HEK293 (cell line): ENCODE results near the gene PLK5.
A peak's percentile ranks its signal among the peaks of the same experiment; 100 is the strongest.

Experiments used
- AEBP2 ChIP-seq: fragments of 450-650 bp; formaldehyde crosslinking; IDR thresholded peaks from 2 replicates; pipeline ENCODE4 v1.5.1; 2016; ENCODE audit warnings: missing biosample characterization, missing genetic modification characterization, borderline replicate concordance
- BCL11A ChIP-seq: fragments of 450-650 bp; formaldehyde crosslinking; IDR thresholded peaks from 2 replicates; pipeline ENCODE4 v1.5.1; 2016; ENCODE audit warnings: low read depth, missing biosample characterization, missing genetic modification characterization
- GLI2 ChIP-seq: fragments of 450-650 bp; formaldehyde crosslinking; IDR thresholded peaks from 2 replicates; pipeline ENCODE4; 2017; ENCODE audit warnings: missing biosample characterization, missing genetic modification characterization, low read depth, borderline replicate concordance
- GLIS1 ChIP-seq: fragments of 450-650 bp; formaldehyde crosslinking; IDR thresholded peaks from 2 replicates; pipeline ENCODE4 v1.5.1; 2016; ENCODE audit warnings: missing biosample characterization, missing genetic modification characterization
- GLIS2 ChIP-seq: fragments of 450-650 bp; formaldehyde crosslinking; IDR thresholded peaks from 2 replicates; pipeline ENCODE4 v1.5.1; 2016; ENCODE audit warnings: missing biosample characterization, missing genetic modification characterization
- HOXC10 ChIP-seq: sonication (generic); formaldehyde crosslinking; IDR thresholded peaks from 2 replicates; pipeline ENCODE4 v1.8.1; 2023; ENCODE audit warnings: mild to moderate bottlenecking, missing genetic modification reagents
- IKZF3 ChIP-seq: fragments of 450-650 bp; IDR thresholded peaks from 2 replicates; pipeline ENCODE4 v1.5.0; 2018; ENCODE audit warnings: missing biosample characterization, mild to moderate bottlenecking, missing genetic modification characterization, moderate library complexity
- KLF16 ChIP-seq: fragments of 450-650 bp; formaldehyde crosslinking; IDR thresholded peaks from 2 replicates; pipeline ENCODE4 v1.5.1; 2017; ENCODE audit warnings: missing biosample characterization, missing genetic modification characterization
- KLF7 ChIP-seq: fragments of 450-650 bp; formaldehyde crosslinking; IDR thresholded peaks from 2 replicates; pipeline ENCODE4 v1.5.1; 2016; ENCODE audit warnings: missing biosample characterization, missing genetic modification characterization, borderline replicate concordance
- OVOL3 ChIP-seq: fragments of 450-650 bp; formaldehyde crosslinking; IDR thresholded peaks from 2 replicates; pipeline ENCODE4 v1.5.1; 2016; ENCODE audit warnings: missing biosample characterization, missing genetic modification characterization
- PRDM10 ChIP-seq: fragments of 450-650 bp; formaldehyde crosslinking; IDR thresholded peaks from 2 replicates; pipeline ENCODE4 v1.5.1; 2016; ENCODE audit warnings: missing biosample characterization, missing genetic modification characterization
- REPIN1 ChIP-seq: fragments of 450-650 bp; formaldehyde crosslinking; IDR thresholded peaks from 2 replicates; pipeline ENCODE4 v1.5.1; 2017; ENCODE audit warnings: missing biosample characterization, missing genetic modification characterization, low read depth
- SETDB1 ChIP-seq: IDR thresholded peaks from one replicate; pipeline ENCODE4 v1.6.1; 2017; ENCODE audit warnings: mild to moderate bottlenecking, low read length, moderate library complexity, mixed read lengths; ENCODE audit not compliant: insufficient read length
- SP7 ChIP-seq: fragments of 450-650 bp; formaldehyde crosslinking; IDR thresholded peaks from 2 replicates; pipeline ENCODE4 v1.5.1; 2016; ENCODE audit warnings: missing biosample characterization, missing genetic modification characterization
- YY1 ChIP-seq: fragments of 450-650 bp; formaldehyde crosslinking; IDR thresholded peaks from 2 replicates; pipeline ENCODE4 v1.5.1; 2018; ENCODE audit warnings: missing biosample characterization, missing genetic modification characterization
- ZBTB44 ChIP-seq: fragments of 450-650 bp; IDR thresholded peaks from 2 replicates; pipeline ENCODE4 v1.5.1; 2018; ENCODE audit warnings: missing biosample characterization, mild to moderate bottlenecking, missing genetic modification characterization
- ZFP41 ChIP-seq: fragments of 450-650 bp; formaldehyde crosslinking; IDR thresholded peaks from 2 replicates; pipeline ENCODE4 v1.5.1; 2016; ENCODE audit warnings: missing biosample characterization, missing genetic modification characterization, borderline replicate concordance
- ZIC2 ChIP-seq: fragments of 450-650 bp; formaldehyde crosslinking; IDR thresholded peaks from 2 replicates; pipeline ENCODE4 v1.5.1; 2016; ENCODE audit warnings: missing biosample characterization, missing genetic modification characterization
- ZNF112 ChIP-seq: fragments of 450-650 bp; formaldehyde crosslinking; IDR thresholded peaks from 2 replicates; pipeline ENCODE4 v1.5.0; 2017; ENCODE audit warnings: missing biosample characterization, missing genetic modification characterization
- ZNF138 ChIP-seq: fragments of 450-650 bp; formaldehyde crosslinking; IDR thresholded peaks from 2 replicates; pipeline ENCODE4 v1.5.1; 2016; ENCODE audit warnings: missing biosample characterization, missing genetic modification characterization, borderline replicate concordance
- ZNF169 ChIP-seq: fragments of 450-650 bp; formaldehyde crosslinking; IDR thresholded peaks from 2 replicates; pipeline ENCODE4 v1.5.1; 2016; ENCODE audit warnings: missing biosample characterization, missing genetic modification characterization
- ZNF184 ChIP-seq: fragments of 450-650 bp; IDR thresholded peaks from 2 replicates; pipeline ENCODE4 v1.5.1; 2018; ENCODE audit warnings: missing biosample characterization, mild to moderate bottlenecking, missing genetic modification characterization
- ZNF24 ChIP-seq: fragments of 450-650 bp; formaldehyde crosslinking; IDR thresholded peaks from 2 replicates; pipeline ENCODE4 v1.5.1; 2016; ENCODE audit warnings: missing biosample characterization, missing genetic modification characterization
- ZNF362 ChIP-seq: fragments of 450-650 bp; formaldehyde crosslinking; IDR thresholded peaks from 2 replicates; pipeline ENCODE4 v1.5.1; 2016; ENCODE audit warnings: missing biosample characterization, missing genetic modification characterization
- ZNF391 ChIP-seq: fragments of 450-650 bp; formaldehyde crosslinking; IDR thresholded peaks from 2 replicates; pipeline ENCODE4 v1.5.1; 2016; ENCODE audit warnings: low read depth, missing biosample characterization, missing genetic modification characterization, borderline replicate concordance
- ZNF423 ChIP-seq: fragments of 450-650 bp; formaldehyde crosslinking; IDR thresholded peaks from 2 replicates; pipeline ENCODE4 v1.5.1; 2016; ENCODE audit warnings: missing biosample characterization, missing genetic modification characterization
- ZNF433 ChIP-seq: fragments of 450-650 bp; formaldehyde crosslinking; IDR thresholded peaks from 2 replicates; pipeline ENCODE4 v1.5.1; 2016; ENCODE audit warnings: missing biosample characterization, missing genetic modification characterization, low read depth
- ZNF513 ChIP-seq: fragments of 450-650 bp; IDR thresholded peaks from 2 replicates; pipeline ENCODE4 v1.5.1; 2018; ENCODE audit warnings: missing biosample characterization, missing genetic modification characterization
- ZNF514 ChIP-seq: fragments of 450-650 bp; formaldehyde crosslinking; IDR thresholded peaks from 2 replicates; pipeline ENCODE4 v1.5.1; 2016; ENCODE audit warnings: missing biosample characterization, missing genetic modification characterization
- ZNF629 ChIP-seq: fragments of 450-650 bp; formaldehyde crosslinking; IDR thresholded peaks from 2 replicates; pipeline ENCODE4 v1.5.1; 2017; ENCODE audit warnings: missing biosample characterization, missing genetic modification characterization
- ZNF843 ChIP-seq: fragments of 450-650 bp; formaldehyde crosslinking; IDR thresholded peaks from 2 replicates; pipeline ENCODE4 v1.5.1; 2016; ENCODE audit warnings: missing biosample characterization, missing genetic modification characterization

Gene PLK5

GRCh38 chr19:1478934-1479707 is 44.8 kb upstream of the PLK5 start, which contains the start of gene C19orf25 (continued):
- peak; percentile 81 for TF ChIP-seq ZNF629 (tag by site-specific recombination)
- TF ChIP-seq KLF7 (tag by site-specific recombination) = peak; percentile 56; the same call in 1 of the 2 replicates
- no peak for TF ChIP-seq ZFP41 (tag by site-specific recombination)
- peak; percentile 63 for TF ChIP-seq ZNF184 (tag by site-specific recombination)
- no peak for TF ChIP-seq SETDB1
- peak; percentile 69; the same call in 1 of the 2 replicates for TF ChIP-seq PRDM10 (tag by site-specific recombination)
- no peak for TF ChIP-seq GLI2 (tag by site-specific recombination)
- no peak for TF ChIP-seq AEBP2 (tag by site-specific recombination)
- TF ChIP-seq ZNF513 = no peak
- TF ChIP-seq ZBTB44 (tag by site-specific recombination) = no peak
- peak; percentile 55; the same call in 1 of the 2 replicates for TF ChIP-seq GLIS2 (tag by site-specific recombination)
- no peak for TF ChIP-seq HOXC10 (CRISPR knock-in tag)
- peak; percentile 48; the same call in 1 of the 2 replicates for TF ChIP-seq ZNF423 (tag by site-specific recombination)
- TF ChIP-seq ZNF433 (tag by site-specific recombination) = no peak
- TF ChIP-seq ZNF112 (tag by site-specific recombination) = no peak
- peak; percentile 86 for TF ChIP-seq SP7 (tag by site-specific recombination)
- TF ChIP-seq ZIC2 = peak; percentile 65; the same call in 1 of the 2 replicates
- no peak for TF ChIP-seq ZNF138 (tag by site-specific recombination)
- no peak for TF ChIP-seq OVOL3
- TF ChIP-seq REPIN1 = no peak
- no peak for TF ChIP-seq ZNF362 (tag by site-specific recombination)
- no peak for TF ChIP-seq ZNF843 (tag by site-specific recombination)
- no peak; the same call in 1 of the 2 replicates for TF ChIP-seq YY1 (tag by site-specific recombination)
- TF ChIP-seq IKZF3 (tag by site-specific recombination) = no peak
- peak; percentile 73 for TF ChIP-seq GLIS1 (tag by site-specific recombination)
- TF ChIP-seq KLF16 (tag by site-specific recombination) = peak; percentile 81
- no peak for TF ChIP-seq ZNF514 (tag by site-specific recombination)
- peak; percentile 14; the same call in 1 of the 2 replicates for TF ChIP-seq ZNF391 (tag by site-specific recombination)
- peak; percentile 66; the same call in 1 of the 2 replicates for TF ChIP-seq BCL11A
- TF ChIP-seq ZNF24 (tag by site-specific recombination) = peak; percentile 80; the same call in 1 of the 2 replicates
- TF ChIP-seq ZNF169 (tag by site-specific recombination) = no peak
